Measurements from ENCODE around the gene AOAH.

The AOAH gene

GRCh38 chr7:36602934-36603887, 121.1 kb downstream of the AOAH start (continued):
- TF ChIP-seq CREB5 (CRISPR knock-in tag; IDR thresholded peaks at IDR 0.05; ENCODE audit: low read depth) (no peak), RARB (CRISPR knock-in tag; IDR thresholded peaks at IDR 0.05) (no peak)

GRCh38 chr7:36602511-36602910, 121.8 kb downstream of the AOAH start:
- ATAC-seq, result no peak
- TF ChIP-seq GLIS3 (CRISPR knock-in tag; IDR thresholded peaks at IDR 0.05), result no peak
- TF ChIP-seq TCF4 (CRISPR knock-in tag; IDR thresholded peaks at IDR 0.05; ENCODE audit: borderline replicate concordance), result no peak
- TF ChIP-seq CREB5 (CRISPR knock-in tag; IDR thresholded peaks at IDR 0.05; ENCODE audit: low read depth), result no peak
- TF ChIP-seq POU6F1 (CRISPR knock-in tag; IDR thresholded peaks at IDR 0.05; ENCODE audit: borderline replicate concordance, low read depth), result no peak
- no peak for TF ChIP-seq ZNF565 (CRISPR knock-in tag; conservative IDR thresholded peaks at IDR 0.05; ENCODE audit: low read depth)
- no peak for TF ChIP-seq CSRNP3 (CRISPR knock-in tag; IDR thresholded peaks at IDR 0.05)
- TF ChIP-seq PATZ1 (CRISPR knock-in tag; IDR thresholded peaks at IDR 0.05; ENCODE audit: borderline replicate concordance), result no peak
- no peak for TF ChIP-seq RARB (CRISPR knock-in tag; IDR thresholded peaks at IDR 0.05)
- TF ChIP-seq ZC3H10 (CRISPR knock-in tag; IDR thresholded peaks at IDR 0.05), result no peak
- no peak for TF ChIP-seq BACH2 (CRISPR knock-in tag; IDR thresholded peaks at IDR 0.05; ENCODE audit: borderline replicate concordance)
- TF ChIP-seq ZFP3 (CRISPR knock-in tag; IDR thresholded peaks at IDR 0.05), result no peak
- TF ChIP-seq ARNTL (CRISPR knock-in tag; IDR thresholded peaks at IDR 0.05; ENCODE audit: borderline replicate concordance, low read depth), result no peak

GRCh38 chr7:36601601-36602000, 122.7 kb downstream of the AOAH start:
- no peak for TF ChIP-seq ESRRG (CRISPR knock-in tag; IDR thresholded peaks at IDR 0.05)
- no peak for TF ChIP-seq ZNF8 (CRISPR knock-in tag; IDR thresholded peaks at IDR 0.05)
- no peak for TF ChIP-seq CSRNP3 (CRISPR knock-in tag; IDR thresholded peaks at IDR 0.05)
- TF ChIP-seq ARNTL (CRISPR knock-in tag; IDR thresholded peaks at IDR 0.05; ENCODE audit: borderline replicate concordance, low read depth), result no peak
- no peak for TF ChIP-seq PATZ1 (CRISPR knock-in tag; IDR thresholded peaks at IDR 0.05; ENCODE audit: borderline replicate concordance)
- no peak for TF ChIP-seq CSDC2 (CRISPR knock-in tag; IDR thresholded peaks at IDR 0.05)

More at GRCh38 chr7:36601601-36602000, 122.7 kb downstream of the AOAH start:
- ATAC-seq, result no peak

Data from SK-N-SH treated with all-trans-retinoic acid at 6 μM for 48 hours (cell line).